HepG2 (cell line): ENCODE results near the gene NEAT1. TPM values are rescaled to one million over a fixed set of nuclear protein-coding genes. Genes with fewer than 3 reads are reported as not detected.
A peak's percentile ranks its signal among the peaks of the same experiment; 100 is the strongest.

Source experiments
- EHMT2 ChIP-seq: fragments of 200-600 bp; sonication (generic); IDR thresholded peaks from 2 replicates; pipeline ENCODE4 v1.7.0; 2017; ENCODE audit warnings: antibody characterized with exemption, low read depth, low read length, borderline replicate concordance
- FOSL1 ChIP-seq: sonication (generic); formaldehyde crosslinking; IDR thresholded peaks from 2 replicates; pipeline ENCODE4 v1.9.0; 2021; ENCODE audit warnings: missing genetic modification reagents, borderline replicate concordance
- FOXM1 ChIP-seq: sonication (generic); formaldehyde crosslinking; IDR thresholded peaks from 2 replicates; pipeline ENCODE4 v1.5.0; 2020; ENCODE audit warnings: missing genetic modification reagents
- HOXA5 ChIP-seq: sonication (generic); formaldehyde crosslinking; IDR thresholded peaks from 2 replicates; pipeline ENCODE4 v1.4.0; 2020; ENCODE audit warnings: missing genetic modification reagents
- JARID2 ChIP-seq: sonication (generic); formaldehyde crosslinking; IDR thresholded peaks from 2 replicates; pipeline ENCODE4 v1.8.1; 2023; ENCODE audit warnings: missing genetic modification reagents, inconsistent platforms; ENCODE audit not compliant: insufficient replicate concordance
- JDP2 ChIP-seq: sonication (generic); formaldehyde crosslinking; IDR thresholded peaks from 2 replicates; pipeline ENCODE4 v1.8.1; 2022; ENCODE audit warnings: missing genetic modification reagents, borderline replicate concordance
- MTF1 ChIP-seq: sonication (generic); formaldehyde crosslinking; IDR thresholded peaks from 2 replicates; pipeline ENCODE4 v1.5.0; 2020; ENCODE audit warnings: missing genetic modification reagents
- NFIC ChIP-seq: IDR thresholded peaks from 2 replicates; pipeline ENCODE4 v1.6.1; 2012; ENCODE audit warnings: mild to moderate bottlenecking, low read length, inconsistent platforms
- PHB2 ChIP-seq: fragments of 450-650 bp; IDR thresholded peaks from 2 replicates; pipeline ENCODE4 v1.6.1; 2018; ENCODE audit not compliant: partially characterized antibody
- THYN1 ChIP-seq: sonication (generic); formaldehyde crosslinking; IDR thresholded peaks from 2 replicates; pipeline ENCODE4 v1.8.1; 2023; ENCODE audit warnings: low read depth, mild to moderate bottlenecking, moderate library complexity, missing genetic modification reagents, borderline replicate concordance
- ZIK1 ChIP-seq: sonication (generic); formaldehyde crosslinking; IDR thresholded peaks from 2 replicates; pipeline ENCODE4 v1.5.0; 2020; ENCODE audit warnings: mild to moderate bottlenecking, low read depth, missing genetic modification reagents, borderline replicate concordance
- ZNF143 ChIP-seq: sonication (generic); formaldehyde crosslinking; IDR thresholded peaks from 2 replicates; pipeline ENCODE4 v1.4.0; 2020; ENCODE audit warnings: missing genetic modification reagents
- ZNF329 ChIP-seq: sonication (generic); formaldehyde crosslinking; IDR thresholded peaks from 2 replicates; pipeline ENCODE4 v1.9.0; 2021; ENCODE audit warnings: low read depth, mild to moderate bottlenecking, missing genetic modification reagents
- ZNF331 ChIP-seq: sonication (generic); formaldehyde crosslinking; IDR thresholded peaks from 2 replicates; pipeline ENCODE4 v1.4.0; 2020; ENCODE audit warnings: missing genetic modification reagents
- ZNF558 ChIP-seq: sonication (generic); formaldehyde crosslinking; IDR thresholded peaks from 2 replicates; pipeline ENCODE4 v1.9.0; 2022; ENCODE audit warnings: mild to moderate bottlenecking, missing genetic modification reagents, borderline replicate concordance
- ZNF761 ChIP-seq: sonication (generic); formaldehyde crosslinking; conservative IDR thresholded peaks from 2 replicates; pipeline ENCODE4 v1.4.0; 2020; ENCODE audit warnings: mild to moderate bottlenecking, missing genetic modification reagents
- polyA plus RNA-seq, 8 experiments: library from polyadenylated mRNA; depleted of rRNA in 3 of 8; stranded (reverse) in 7 of 8; unstranded in 1 of 8; fragments of >200 nt; fragmentation: Illumina TruSeq in 4 of 8; extraction: Trizol in 4 of 8; gene quantifications; 2 replicates each; pipeline versions ENCODE4 v1.2.1 to v1.2.3, GENCODE V29; 2011 to 2016; ENCODE audit warnings: low read depth in 4 of 8, missing spikeins in 1 of 8, mixed read lengths in 1 of 8; ENCODE audit not compliant: insufficient read depth in 1 of 8
- total RNA-seq, 5 experiments: library from RNA; depleted of rRNA; stranded (reverse); fragments of >200 nt; fragmentation: Illumina TruSeq; extraction: Trizol; gene quantifications; 2 replicates each; pipeline ENCODE4 v1.2.3, GENCODE V29; 2016; ENCODE audit warnings: low read depth in 1 of 5
- TF ChIP-seq, protein P1 (sequence below): sonication (generic); formaldehyde crosslinking; IDR thresholded peaks from 2 replicates; pipeline ENCODE4 v1.8.0; 2022; ENCODE audit warnings: mild to moderate bottlenecking, missing genetic modification reagents
- TF ChIP-seq, protein P2 (sequence below): sonication (generic); formaldehyde crosslinking; IDR thresholded peaks from 2 replicates; pipeline ENCODE4 v1.4.0; 2020; ENCODE audit warnings: missing genetic modification reagents
- TF ChIP-seq, protein P3 (sequence below): sonication (generic); formaldehyde crosslinking; IDR thresholded peaks from 2 replicates; pipeline ENCODE4 v1.4.0; 2020; ENCODE audit warnings: missing genetic modification reagents, borderline replicate concordance
- TF ChIP-seq, protein P4 (sequence below): sonication (generic); formaldehyde crosslinking; IDR thresholded peaks from 2 replicates; pipeline ENCODE4 v1.4.0; 2020; ENCODE audit warnings: missing genetic modification reagents
- TF ChIP-seq, protein P5 (sequence below): sonication (generic); formaldehyde crosslinking; IDR thresholded peaks from 2 replicates; pipeline ENCODE4 v1.5.1; 2020; ENCODE audit warnings: mild to moderate bottlenecking, moderate library complexity, missing genetic modification reagents

Gene NEAT1
- total and polyA plus RNA-seq, 2 of the 13 experiments (the other 11 are each of a cell fraction or from before 2014, with no cell fraction given), result 20.5 to 41.2 TPM

DNA sequence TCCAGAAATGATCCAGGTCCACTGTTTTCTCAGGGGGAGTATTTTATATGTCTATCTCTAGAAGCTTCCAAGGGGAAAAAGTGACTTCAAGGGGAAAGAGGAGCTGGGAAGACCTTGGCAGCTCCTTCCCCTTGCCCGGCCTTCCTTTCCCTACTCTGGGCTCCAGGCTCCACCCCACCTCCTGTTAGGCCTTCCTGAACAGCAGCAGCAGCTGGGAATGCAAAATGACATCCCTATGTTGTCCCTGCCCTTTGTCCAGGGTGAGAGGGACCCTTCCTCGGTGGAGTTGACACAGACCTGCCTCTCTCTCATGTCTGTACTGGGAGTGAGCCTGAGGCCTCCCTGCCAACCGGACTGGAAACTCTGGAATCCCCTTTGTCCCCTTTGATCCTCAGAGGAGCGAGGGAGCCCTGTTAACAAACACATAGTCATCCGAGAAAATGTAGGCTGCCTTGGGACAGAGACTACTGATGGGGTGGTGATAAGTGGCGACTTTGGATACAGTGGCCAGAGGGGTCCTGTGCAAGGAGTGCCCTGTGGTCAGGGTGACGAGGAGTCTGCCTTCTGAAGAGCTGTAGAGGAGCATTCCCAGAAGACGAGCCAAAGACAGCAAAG lies 67.2 kb downstream of the NEAT1 start (continued):
- TF ChIP-seq ZNF143 (CRISPR knock-in tag) (0 out of 2 replicates have a peak, but pooled peaks have one; percentile 15), FOSL1 (no peak), THYN1 (CRISPR knock-in tag) (no peak), JARID2 (CRISPR knock-in tag) (no peak), ZNF331 (0 out of 2 replicates have a peak, but pooled peaks have one; percentile 60), JDP2 (no peak), EHMT2 (no peak), ZNF329 (CRISPR knock-in tag) (no peak), FOXM1 (CRISPR knock-in tag) (no peak), HOXA5 (CRISPR knock-in tag) (no peak), ZIK1 (CRISPR knock-in tag) (no peak), ZNF558 (CRISPR knock-in tag) (no peak; the same call in 1 of the 2 replicates), ZNF761 (CRISPR knock-in tag) (0 out of 2 replicates have a peak, but pooled peaks have one; percentile 28), PHB2 (no peak), MTF1 (CRISPR knock-in tag) (no peak), NFIC (no peak)
- TF ChIP-seq, protein P1, sequence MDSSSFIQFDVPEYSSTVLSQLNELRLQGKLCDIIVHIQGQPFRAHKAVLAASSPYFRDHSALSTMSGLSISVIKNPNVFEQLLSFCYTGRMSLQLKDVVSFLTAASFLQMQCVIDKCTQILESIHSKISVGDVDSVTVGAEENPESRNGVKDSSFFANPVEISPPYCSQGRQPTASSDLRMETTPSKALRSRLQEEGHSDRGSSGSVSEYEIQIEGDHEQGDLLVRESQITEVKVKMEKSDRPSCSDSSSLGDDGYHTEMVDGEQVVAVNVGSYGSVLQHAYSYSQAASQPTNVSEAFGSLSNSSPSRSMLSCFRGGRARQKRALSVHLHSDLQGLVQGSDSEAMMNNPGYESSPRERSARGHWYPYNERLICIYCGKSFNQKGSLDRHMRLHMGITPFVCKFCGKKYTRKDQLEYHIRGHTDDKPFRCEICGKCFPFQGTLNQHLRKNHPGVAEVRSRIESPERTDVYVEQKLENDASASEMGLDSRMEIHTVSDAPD (CRISPR knock-in tag), result no peak
- TF ChIP-seq, protein P2, sequence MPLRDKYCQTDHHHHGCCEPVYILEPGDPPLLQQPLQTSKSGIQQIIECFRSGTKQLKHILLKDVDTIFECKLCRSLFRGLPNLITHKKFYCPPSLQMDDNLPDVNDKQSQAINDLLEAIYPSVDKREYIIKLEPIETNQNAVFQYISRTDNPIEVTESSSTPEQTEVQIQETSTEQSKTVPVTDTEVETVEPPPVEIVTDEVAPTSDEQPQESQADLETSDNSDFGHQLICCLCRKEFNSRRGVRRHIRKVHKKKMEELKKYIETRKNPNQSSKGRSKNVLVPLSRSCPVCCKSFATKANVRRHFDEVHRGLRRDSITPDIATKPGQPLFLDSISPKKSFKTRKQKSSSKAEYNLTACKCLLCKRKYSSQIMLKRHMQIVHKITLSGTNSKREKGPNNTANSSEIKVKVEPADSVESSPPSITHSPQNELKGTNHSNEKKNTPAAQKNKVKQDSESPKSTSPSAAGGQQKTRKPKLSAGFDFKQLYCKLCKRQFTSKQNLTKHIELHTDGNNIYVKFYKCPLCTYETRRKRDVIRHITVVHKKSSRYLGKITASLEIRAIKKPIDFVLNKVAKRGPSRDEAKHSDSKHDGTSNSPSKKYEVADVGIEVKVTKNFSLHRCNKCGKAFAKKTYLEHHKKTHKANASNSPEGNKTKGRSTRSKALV (CRISPR knock-in tag), result no peak
- TF ChIP-seq, protein P3, sequence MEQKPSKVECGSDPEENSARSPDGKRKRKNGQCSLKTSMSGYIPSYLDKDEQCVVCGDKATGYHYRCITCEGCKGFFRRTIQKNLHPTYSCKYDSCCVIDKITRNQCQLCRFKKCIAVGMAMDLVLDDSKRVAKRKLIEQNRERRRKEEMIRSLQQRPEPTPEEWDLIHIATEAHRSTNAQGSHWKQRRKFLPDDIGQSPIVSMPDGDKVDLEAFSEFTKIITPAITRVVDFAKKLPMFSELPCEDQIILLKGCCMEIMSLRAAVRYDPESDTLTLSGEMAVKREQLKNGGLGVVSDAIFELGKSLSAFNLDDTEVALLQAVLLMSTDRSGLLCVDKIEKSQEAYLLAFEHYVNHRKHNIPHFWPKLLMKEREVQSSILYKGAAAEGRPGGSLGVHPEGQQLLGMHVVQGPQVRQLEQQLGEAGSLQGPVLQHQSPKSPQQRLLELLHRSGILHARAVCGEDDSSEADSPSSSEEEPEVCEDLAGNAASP (CRISPR knock-in tag), result no peak; the same call in 1 of the 2 replicates
- TF ChIP-seq, protein P4, sequence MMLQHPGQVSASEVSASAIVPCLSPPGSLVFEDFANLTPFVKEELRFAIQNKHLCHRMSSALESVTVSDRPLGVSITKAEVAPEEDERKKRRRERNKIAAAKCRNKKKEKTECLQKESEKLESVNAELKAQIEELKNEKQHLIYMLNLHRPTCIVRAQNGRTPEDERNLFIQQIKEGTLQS (CRISPR knock-in tag), result no peak
- TF ChIP-seq, protein P5, sequence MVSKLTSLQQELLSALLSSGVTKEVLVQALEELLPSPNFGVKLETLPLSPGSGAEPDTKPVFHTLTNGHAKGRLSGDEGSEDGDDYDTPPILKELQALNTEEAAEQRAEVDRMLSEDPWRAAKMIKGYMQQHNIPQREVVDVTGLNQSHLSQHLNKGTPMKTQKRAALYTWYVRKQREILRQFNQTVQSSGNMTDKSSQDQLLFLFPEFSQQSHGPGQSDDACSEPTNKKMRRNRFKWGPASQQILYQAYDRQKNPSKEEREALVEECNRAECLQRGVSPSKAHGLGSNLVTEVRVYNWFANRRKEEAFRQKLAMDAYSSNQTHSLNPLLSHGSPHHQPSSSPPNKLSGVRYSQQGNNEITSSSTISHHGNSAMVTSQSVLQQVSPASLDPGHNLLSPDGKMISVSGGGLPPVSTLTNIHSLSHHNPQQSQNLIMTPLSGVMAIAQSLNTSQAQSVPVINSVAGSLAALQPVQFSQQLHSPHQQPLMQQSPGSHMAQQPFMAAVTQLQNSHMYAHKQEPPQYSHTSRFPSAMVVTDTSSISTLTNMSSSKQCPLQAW (CRISPR knock-in tag), result peak; percentile 25; the same call in 1 of the 2 replicates
